ENCODE measurements around the gene RAD51B.

- TF ChIP-seq POLR2A (IDR thresholded peaks at IDR 0.05; ENCODE audit: low read depth, low read length) (no peak), POLR2AphosphoS5 (IDR thresholded peaks at IDR 0.05; ENCODE audit: low read depth, low read length) (no peak), SPI1 (IDR thresholded peaks at IDR 0.05; ENCODE audit: low read depth, low read length) (no peak), TAF1 (IDR thresholded peaks at IDR 0.05; ENCODE audit: low read depth, low read length) (no peak), PAX5 (IDR thresholded peaks at IDR 0.05; ENCODE audit: insufficient read depth, low read length, severe bottlenecking) (no peak)
Observed at GRCh38 chr14:68583548-68584280, 764.1 kb downstream of the RAD51B start.

All from GM12891 (cell line).